HepG2 (cell line): ENCODE measurements around the gene APOL5. TPM values are rescaled to one million over a fixed set of nuclear protein-coding genes. Genes with fewer than 3 reads are reported as not detected.

Source experiments
- ATRX ChIP-seq: sonication (generic); formaldehyde crosslinking; IDR thresholded peaks from 2 replicates; pipeline ENCODE4 v1.4.0; 2020; ENCODE audit warnings: missing genetic modification reagents, borderline replicate concordance
- HNF1A ChIP-seq, 2 experiments: sonication (generic) in 1 of 2; formaldehyde crosslinking in 1 of 2; IDR thresholded peaks; 2 replicates each; pipeline versions ENCODE4 v1.4.0 to v1.6.1; 2016 to 2020; ENCODE audit warnings: borderline replicate concordance in 1 of 2, low read depth in 1 of 2, mild to moderate bottlenecking in 1 of 2, missing genetic modification reagents in 1 of 2
- IRX3 ChIP-seq: sonication (generic); formaldehyde crosslinking; IDR thresholded peaks from 2 replicates; pipeline ENCODE4 v1.8.1; 2023; ENCODE audit warnings: mild to moderate bottlenecking, low read depth, missing genetic modification reagents, borderline replicate concordance
- KMT2B ChIP-seq: IDR thresholded peaks from 2 replicates; pipeline ENCODE4 v1.6.1; 2016; ENCODE audit warnings: missing genetic modification reagents, missing compliant biosample characterization
- MAZ ChIP-seq, 2 experiments: sonication (generic) in 1 of 2; formaldehyde crosslinking in 1 of 2; IDR thresholded peaks; 2 replicates each; pipeline versions ENCODE4 v1.5.0 to v1.6.1; 2012 to 2020; ENCODE audit warnings: low read depth in 2 of 2, mild to moderate bottlenecking in 2 of 2, borderline replicate concordance in 1 of 2, improper control_type of control experiment in 1 of 2, low read length in 1 of 2, missing genetic modification reagents in 1 of 2, moderate library complexity in 1 of 2
- PLSCR1 ChIP-seq: sonication (generic); formaldehyde crosslinking; IDR thresholded peaks from 2 replicates; pipeline ENCODE4 v1.5.0; 2020; ENCODE audit warnings: missing genetic modification reagents, mild to moderate bottlenecking, borderline replicate concordance
- TBL1XR1 ChIP-seq: fragments of 150-350 bp; IDR thresholded peaks from 2 replicates; pipeline ENCODE4 v1.6.1; 2014; ENCODE audit warnings: borderline replicate concordance, low read length; ENCODE audit not compliant: partially characterized antibody
- ZNF138 ChIP-seq: sonication (generic); formaldehyde crosslinking; IDR thresholded peaks from 2 replicates; pipeline ENCODE4 v1.5.0; 2020; ENCODE audit warnings: mild to moderate bottlenecking, low read depth, missing genetic modification reagents
- ZNF670 ChIP-seq: sonication (generic); formaldehyde crosslinking; IDR thresholded peaks from 2 replicates; pipeline ENCODE4 v1.8.0; 2022; ENCODE audit warnings: mild to moderate bottlenecking, missing genetic modification reagents, borderline replicate concordance
- ZNF737 ChIP-seq: sonication (generic); formaldehyde crosslinking; IDR thresholded peaks from 2 replicates; pipeline ENCODE4 v1.5.0; 2020; ENCODE audit warnings: missing genetic modification reagents, mild to moderate bottlenecking, borderline replicate concordance
- ZNF850 ChIP-seq: sonication (generic); formaldehyde crosslinking; conservative IDR thresholded peaks from 2 replicates; pipeline ENCODE4 v1.9.0; 2021; ENCODE audit warnings: mild to moderate bottlenecking, missing genetic modification reagents
- ZZZ3 ChIP-seq: sonication (generic); formaldehyde crosslinking; IDR thresholded peaks from 2 replicates; pipeline ENCODE4 v1.4.0; 2020; ENCODE audit warnings: missing genetic modification reagents, mild to moderate bottlenecking, borderline replicate concordance
- polyA plus RNA-seq, 8 experiments: library from polyadenylated mRNA; depleted of rRNA in 3 of 8; stranded (reverse) in 7 of 8; unstranded in 1 of 8; fragments of >200 nt; fragmentation: Illumina TruSeq in 4 of 8; extraction: Trizol in 4 of 8; gene quantifications; 2 replicates each; pipeline versions ENCODE4 v1.2.1 to v1.2.3, GENCODE V29; 2011 to 2016; ENCODE audit warnings: low read depth in 4 of 8, missing spikeins in 1 of 8, mixed read lengths in 1 of 8; ENCODE audit not compliant: insufficient read depth in 1 of 8
- total RNA-seq, 5 experiments: library from RNA; depleted of rRNA; stranded (reverse); fragments of >200 nt; fragmentation: Illumina TruSeq; extraction: Trizol; gene quantifications; 2 replicates each; pipeline ENCODE4 v1.2.3, GENCODE V29; 2016; ENCODE audit warnings: low read depth in 1 of 5

Gene APOL5
- total and polyA plus RNA-seq, 2 of the 13 experiments (the other 11 are each of a cell fraction or from before 2014, with no cell fraction given) = not detected

- TF ChIP-seq HNF1A (IDR thresholded peaks at IDR 0.05; ENCODE audit: low read depth) (no peak), HNF1A (CRISPR knock-in tag; IDR thresholded peaks at IDR 0.05; ENCODE audit: borderline replicate concordance) (no peak), ZNF737 (CRISPR knock-in tag) (no peak), ZNF138 (CRISPR knock-in tag) (no peak), TBL1XR1 (no peak), ATRX (no peak), KMT2B (CRISPR knock-in tag) (no peak), ZNF670 (CRISPR knock-in tag) (no peak), ZZZ3 (CRISPR knock-in tag) (no peak), IRX3 (CRISPR knock-in tag) (no peak), MAZ (IDR thresholded peaks at IDR 0.05; ENCODE audit: borderline replicate concordance, low read depth, low read length) (no peak), MAZ (CRISPR knock-in tag; IDR thresholded peaks at IDR 0.05; ENCODE audit: low read depth) (no peak), ZNF850 (CRISPR knock-in tag) (no peak), PLSCR1 (no peak)
- TF ChIP-seq, all 625 proteins: peak for 0
Measured at GRCh38 chr22:35777335-35777975, 59.8 kb downstream of the APOL5 start (continued).

Other genes with a start within 250 kb of the APOL5 start
- not detected in 2 replicates for gene RASD2, start 177.0 kb upstream of the APOL5 start, total RNA-seq (2016; rRNA removed; fragmentation: Illumina TruSeq; extraction: Trizol)
- not detected in 2 replicates for gene RASD2, start 177.0 kb upstream of the APOL5 start, polyA plus RNA-seq (2011; rRNA removed)
- not detected in 2 replicates for gene MB, start 100.5 kb upstream of the APOL5 start, total RNA-seq (2016; rRNA removed; fragmentation: Illumina TruSeq; extraction: Trizol)
- 0.07 TPM in 2 replicates for gene MB, start 100.5 kb upstream of the APOL5 start, polyA plus RNA-seq (2011; rRNA removed)
- gene APOL6, start 69.4 kb upstream of the APOL5 start, total RNA-seq (2016; rRNA removed; fragmentation: Illumina TruSeq; extraction: Trizol) = 6.3 and 7.5 TPM in 2 replicates
- 5.2 and 6.5 TPM in 2 replicates for gene APOL6, start 69.4 kb upstream of the APOL5 start, polyA plus RNA-seq (2011; rRNA removed)